A204.1 (cell line): ENCODE results near the gene VSTM2L.

Experiments used
- FAIRE-seq: peaks from 2 replicates; lab custom pipeline; 2012; peaks lifted over from hg19 to GRCh38; lab: Jason Lieb, UNC

Gene VSTM2L

GRCh38 chr20:37878835-37879599 is 23.9 kb upstream of the VSTM2L start:
- no peak for FAIRE-seq

GRCh38 chr20:37879843-37880242 is 23.1 kb upstream of the VSTM2L start:
- FAIRE-seq: no peak

- FAIRE-seq: no peak
Observed at GRCh38 chr20:37880726-37881591, 22.0 kb upstream of the VSTM2L start.

- FAIRE-seq: no peak
Observed at GRCh38 chr20:37881601-37882343, 21.2 kb upstream of the VSTM2L start.

GRCh38 chr20:37882961-37883712 is 19.8 kb upstream of the VSTM2L start:
- no peak for FAIRE-seq

- no peak for FAIRE-seq
Observed at GRCh38 chr20:37885042-37885441, 17.9 kb upstream of the VSTM2L start.

- no peak for FAIRE-seq
Observed at GRCh38 chr20:37885593-37886503, 17.1 kb upstream of the VSTM2L start.

GRCh38 chr20:37886851-37887297 is 16.1 kb upstream of the VSTM2L start:
- FAIRE-seq: no peak

GRCh38 chr20:37888641-37889040 is 14.3 kb upstream of the VSTM2L start:
- no peak for FAIRE-seq

GRCh38 chr20:37890108-37890507 is 12.8 kb upstream of the VSTM2L start:
- FAIRE-seq: no peak

- FAIRE-seq: no peak
Observed at GRCh38 chr20:37890643-37891042, 12.3 kb upstream of the VSTM2L start.

GRCh38 chr20:37892001-37892400 is 10.9 kb upstream of the VSTM2L start:
- no peak for FAIRE-seq

GRCh38 chr20:37893566-37894241 is 9.2 kb upstream of the VSTM2L start:
- FAIRE-seq: no peak

- no peak for FAIRE-seq
Observed at GRCh38 chr20:37894454-37894853, 8.5 kb upstream of the VSTM2L start.

GRCh38 chr20:37895166-37895565 is 7.8 kb upstream of the VSTM2L start:
- no peak for FAIRE-seq

GRCh38 chr20:37896932-37897548 is 5.9 kb upstream of the VSTM2L start:
- FAIRE-seq: no peak

- no peak for FAIRE-seq
Observed at GRCh38 chr20:37898233-37899104, 4.5 kb upstream of the VSTM2L start.

- FAIRE-seq: no peak
Observed at GRCh38 chr20:37899105-37900045, 3.6 kb upstream of the VSTM2L start.
